ENCODE data around the gene CD99.
"Not testable (repeated sequence)": the region's sequence is repeated elsewhere in the genome, so short reads cannot be mapped to it uniquely, and the experiment has no call there.

GRCh38 chrX:2773166-2774055 is 82.3 kb downstream of the CD99 start:
- not testable (repeated sequence) for TF ChIP-seq CTCF, POLR2A (IDR thresholded peaks at IDR 0.05)

Data from testis (tissue), 2 donors.